Measurements from ENCODE around the gene RNF151. TPM values are rescaled to one million over a fixed set of nuclear protein-coding genes. Genes with fewer than 3 reads are reported as not detected.
A peak's percentile ranks its signal among the peaks of the same experiment; 100 is the strongest.

Gene RNF151
- total RNA-seq, 2 experiments from 2014 or later, result not detected

DNA sequence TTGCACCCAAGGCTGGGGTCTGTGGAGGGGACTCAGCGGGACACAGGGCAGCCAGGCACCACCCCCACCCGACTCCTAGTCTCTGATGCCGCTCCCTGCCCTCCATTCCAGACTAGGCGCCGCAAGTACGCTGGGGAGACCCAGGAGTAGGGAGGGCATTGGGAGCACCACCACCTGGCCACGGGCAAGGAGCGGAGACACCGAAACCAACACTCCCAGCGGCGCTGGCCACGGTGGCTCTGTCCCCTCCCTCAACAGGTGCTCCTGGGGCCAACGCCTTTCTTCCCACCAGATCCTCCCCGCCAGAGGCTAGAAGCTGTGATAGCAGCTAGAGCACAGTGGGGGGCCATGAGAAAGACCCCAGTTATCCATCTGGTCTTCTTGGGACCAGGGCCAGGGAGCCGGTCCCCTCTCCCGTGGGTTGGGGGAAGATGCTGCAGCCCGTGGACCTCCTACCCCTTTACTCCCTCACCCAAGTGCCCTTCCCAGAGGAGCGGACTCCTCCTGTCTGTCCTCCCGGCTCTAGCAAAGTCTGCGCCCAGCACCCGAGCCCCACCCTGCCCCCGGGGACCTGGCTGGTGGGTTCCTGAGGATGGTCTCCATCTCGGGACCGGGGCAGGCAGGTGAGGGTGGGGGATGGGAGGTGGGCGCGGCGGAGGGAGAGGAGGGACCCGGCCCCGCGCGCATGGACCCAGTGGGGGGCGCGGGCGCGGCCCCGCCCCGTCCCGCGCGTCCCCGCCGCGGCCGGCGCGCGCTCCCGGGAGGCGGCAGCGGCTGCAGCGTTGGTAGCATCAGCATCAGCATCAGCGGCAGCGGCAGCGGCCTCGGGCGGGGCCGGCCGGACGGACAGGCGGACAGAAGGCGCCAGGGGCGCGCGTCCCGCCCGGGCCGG, 22.8 kb downstream of the RNF151 start, which contains the start of gene SYNGR3:
TSS of gene SYNGR3 (plus strand) at position 762 of the 892 bp plus-strand sequence. CDS start 133 bp downstream, outside the sequence.
- ChIA-PET POLR2A (no interaction called here), CTCF (no interaction called here)
- no peak for DNase-seq

DNA sequence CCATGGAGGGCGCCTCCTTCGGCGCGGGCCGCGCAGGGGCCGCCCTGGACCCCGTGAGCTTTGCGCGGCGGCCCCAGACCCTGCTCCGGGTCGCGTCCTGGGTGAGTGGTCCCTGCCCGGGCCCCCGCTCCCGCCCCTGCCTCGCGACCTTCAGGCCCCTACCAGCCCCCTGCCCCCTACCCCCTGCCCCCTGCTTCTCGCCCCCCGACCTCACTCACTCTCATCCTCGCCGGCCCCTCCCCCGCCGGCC, 23.4 kb downstream of the RNF151 start:
- POLR2A ChIA-PET, result no interaction called here
- Mint-ChIP-seq H3K4me3 (no peak overlapping the region), H3K4me1 (peaks cover 23% of the 10 kb centered on the region), H3K36me3 (ENCODE audit: low read depth) (peaks cover 4% of the 10 kb centered on the region), H3K9me3 (no peaks in the 10 kb centered on the region), H3K27me3 (peaks cover 21% of the 10 kb centered on the region), H3K27ac (no peak overlapping the region)
- CTCF ChIA-PET, result interaction anchor here (1.5 kb wide), 1 partner anchor 14 kb away, joined by 3 read pairs; no protein-coding TSS in a partner anchor
- DNase-seq, result no peak

More for the DNA sequence above, 22.8 kb downstream of the RNF151 start, which contains the start of gene SYNGR3:
- Mint-ChIP-seq H3K4me1 (peaks cover 27% of the 10 kb centered on the region), H3K9me3 (no peaks in the 10 kb centered on the region), H3K4me3 (peak within 1 kb of the TSS; percentile 61), H3K36me3 (ENCODE audit: low read depth) (peaks cover 4% of the 10 kb centered on the region), H3K27me3 (peaks cover 21% of the 10 kb centered on the region), H3K27ac (no peak within 1 kb of the TSS)

DNA sequence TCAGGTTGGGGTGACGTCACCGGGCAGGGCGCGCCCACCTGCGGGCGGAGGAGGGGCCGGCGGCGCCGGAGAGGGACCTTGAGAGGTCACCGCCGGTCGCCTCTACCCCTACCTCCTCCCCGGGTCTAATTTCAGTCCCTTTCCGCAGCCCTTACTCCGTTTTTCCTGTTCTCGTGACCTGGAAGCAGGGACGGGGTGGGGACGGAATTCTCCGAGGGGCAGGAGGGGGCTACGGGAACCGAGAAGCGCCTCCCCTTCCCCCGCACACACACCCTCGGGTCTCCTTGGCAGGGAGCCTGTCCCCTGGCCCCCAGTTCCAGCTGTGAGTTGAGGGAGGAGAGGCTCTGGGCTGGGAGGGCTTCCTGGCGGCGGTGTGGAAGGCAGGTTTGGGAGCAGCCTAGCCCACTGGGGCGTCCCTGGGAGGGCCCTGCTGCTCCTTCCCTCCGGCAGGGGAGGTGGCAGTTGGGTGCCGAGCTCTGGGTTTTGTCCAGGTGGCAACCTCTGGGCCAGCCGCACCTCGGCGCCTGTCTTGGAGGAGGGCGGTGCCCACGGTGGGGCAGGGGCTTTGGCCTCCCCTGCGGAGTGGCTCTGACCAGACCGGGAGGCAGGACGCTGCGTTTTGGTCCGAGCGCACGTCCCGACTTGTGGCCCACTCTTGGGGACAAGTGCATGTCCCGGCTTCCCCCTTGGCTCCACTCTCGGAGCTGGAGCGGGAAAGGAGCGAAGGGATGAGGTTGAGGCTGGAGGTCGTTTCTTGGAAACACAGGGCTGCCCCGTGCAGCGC, 23.9 kb downstream of the RNF151 start:
- peak overlapping the region; percentile 61 for H3K4me3 Mint-ChIP-seq
- H3K36me3 Mint-ChIP-seq (ENCODE audit: low read depth), result peaks cover 4% of the 10 kb centered on the region
- DNase-seq, result no peak
- H3K27me3 Mint-ChIP-seq, result peaks cover 21% of the 10 kb centered on the region
- H3K4me1 Mint-ChIP-seq, result peaks cover 20% of the 10 kb centered on the region
- CTCF ChIA-PET, result interaction anchor here (1.5 kb wide), 1 partner anchor 13 kb away, joined by 3 read pairs; no protein-coding TSS in a partner anchor
- no peaks in the 10 kb centered on the region for H3K9me3 Mint-ChIP-seq
- POLR2A ChIA-PET, result no interaction called here
- peak overlapping the region; percentile 80 for H3K27ac Mint-ChIP-seq

DNA sequence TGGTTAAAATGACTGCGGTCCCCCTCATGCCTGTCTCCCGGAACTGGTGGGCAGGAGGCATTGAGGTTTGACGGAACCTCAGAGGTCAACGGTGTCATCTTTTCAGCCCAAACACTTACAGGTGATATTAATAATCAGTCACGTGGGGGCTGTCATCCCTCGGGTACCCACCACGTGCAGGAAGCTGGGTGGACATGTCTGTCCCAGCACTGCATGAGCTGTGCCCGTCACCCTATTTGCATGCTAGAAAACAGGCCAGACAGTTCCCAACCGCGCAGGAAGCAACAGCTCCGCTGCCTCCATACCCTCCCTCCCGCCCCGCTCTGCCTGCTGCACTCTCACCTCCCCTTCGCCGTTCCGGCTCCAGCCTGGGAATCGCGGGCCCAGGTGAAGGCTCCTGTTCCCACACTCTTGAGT, 24.5 kb downstream of the RNF151 start:
- no peaks in the 10 kb centered on the region for H3K9me3 Mint-ChIP-seq

DNA sequence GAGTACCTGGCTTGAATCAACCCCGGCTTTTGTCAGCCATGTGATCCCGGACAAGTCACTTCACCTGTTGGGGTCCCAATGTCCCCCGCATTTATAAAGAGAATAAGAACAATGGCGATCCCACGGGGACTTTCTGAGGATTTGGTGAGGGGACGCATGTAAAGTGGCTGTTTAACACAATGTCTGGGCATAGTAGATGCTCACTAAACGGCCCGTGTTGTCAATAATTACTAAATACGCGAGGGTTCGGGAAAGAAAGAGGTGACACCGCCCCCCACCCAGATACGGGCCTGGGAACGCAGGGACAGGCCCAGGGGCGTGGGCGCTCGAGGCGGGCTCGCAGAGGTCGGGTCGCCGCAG, 24.9 kb downstream of the RNF151 start:
- DNase-seq, result no peak
- Mint-ChIP-seq H3K36me3 (ENCODE audit: low read depth) (peaks cover 3% of the 10 kb centered on the region), H3K27me3 (peaks cover 21% of the 10 kb centered on the region), H3K9me3 (no peaks in the 10 kb centered on the region), H3K27ac (peak overlapping the region; percentile 80), H3K4me1 (peaks cover 23% of the 10 kb centered on the region), H3K4me3 (peak overlapping the region; percentile 61)
- ChIA-PET CTCF (interaction anchor here (0.6 to 5.0 kb wide), 3 partner anchors 12 to 149 kb away, joined by 3 to 36 read pairs (median 3); no protein-coding TSS in a partner anchor), POLR2A (interaction anchor here (0.6 to 1.4 kb wide), 2 partner anchors 149 to 164 kb away, joined by 3 read pairs; partner anchors contain the start of gene TRAF7)

More for the DNA sequence above, 24.5 kb downstream of the RNF151 start:
- peak overlapping the region; percentile 80 for H3K27ac Mint-ChIP-seq
- peaks cover 21% of the 10 kb centered on the region for H3K4me1 Mint-ChIP-seq
- H3K4me3 Mint-ChIP-seq, result peak overlapping the region; percentile 61
- peaks cover 21% of the 10 kb centered on the region for H3K27me3 Mint-ChIP-seq
- ChIA-PET POLR2A (interaction anchor here (0.6 to 1.4 kb wide), 2 partner anchors 149 to 164 kb away, joined by 3 read pairs; partner anchors contain the start of gene TRAF7), CTCF (interaction anchor here (1.5 kb wide), 1 partner anchor 13 kb away, joined by 3 read pairs; no protein-coding TSS in a partner anchor)
- peaks cover 4% of the 10 kb centered on the region for H3K36me3 Mint-ChIP-seq (ENCODE audit: low read depth)
- peak; percentile 49 for DNase-seq

DNA sequence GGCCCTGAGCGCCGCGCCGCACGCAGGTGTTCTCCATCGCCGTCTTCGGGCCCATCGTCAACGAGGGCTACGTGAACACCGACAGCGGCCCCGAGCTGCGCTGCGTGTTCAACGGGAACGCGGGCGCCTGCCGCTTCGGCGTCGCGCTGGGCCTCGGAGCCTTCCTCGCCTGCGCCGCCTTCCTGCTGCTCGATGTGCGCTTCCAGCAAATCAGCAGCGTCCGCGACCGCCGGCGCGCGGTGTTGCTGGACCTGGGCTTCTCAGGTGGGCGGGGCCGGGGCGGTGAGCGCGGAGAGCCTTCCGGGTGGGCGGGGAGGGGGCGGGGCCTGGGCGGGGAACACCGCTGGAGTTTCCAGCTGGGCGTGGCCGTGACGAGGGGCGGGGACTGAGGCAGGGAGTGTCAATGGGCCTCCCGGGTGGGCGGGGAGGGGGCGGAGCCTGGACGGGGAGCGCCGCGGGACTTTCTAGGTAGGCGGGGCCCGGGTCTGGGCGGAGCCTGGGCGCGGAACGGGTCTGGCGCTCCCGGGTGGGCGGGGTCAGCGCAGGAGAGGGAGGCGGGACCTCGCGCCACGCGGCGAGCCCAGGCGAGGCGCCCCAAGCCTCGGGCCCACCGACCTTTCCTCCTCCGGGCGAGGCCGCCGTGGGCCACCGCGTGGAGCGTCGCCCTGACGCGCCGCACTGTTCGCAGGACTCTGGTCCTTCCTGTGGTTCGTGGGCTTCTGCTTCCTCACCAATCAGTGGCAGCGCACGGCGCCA, 25.5 kb downstream of the RNF151 start:
- Mint-ChIP-seq H3K27ac (peak overlapping the region; percentile 13), H3K4me3 (peak overlapping the region; percentile 40), H3K4me1 (peaks cover 26% of the 10 kb centered on the region), H3K27me3 (peaks cover 21% of the 10 kb centered on the region), H3K9me3 (no peaks in the 10 kb centered on the region), H3K36me3 (ENCODE audit: low read depth) (no peaks in the 10 kb centered on the region)
- peak; percentile 98 for DNase-seq
- CTCF ChIA-PET, result interaction anchor here (0.6 to 5.0 kb wide), 2 partner anchors 12 to 148 kb away, joined by 3 to 36 read pairs; no protein-coding TSS in a partner anchor
- POLR2A ChIA-PET, result interaction anchor here (1.4 kb wide), 1 partner anchor 163 kb away, joined by 3 read pairs; the partner anchor contains the start of gene TRAF7

DNA sequence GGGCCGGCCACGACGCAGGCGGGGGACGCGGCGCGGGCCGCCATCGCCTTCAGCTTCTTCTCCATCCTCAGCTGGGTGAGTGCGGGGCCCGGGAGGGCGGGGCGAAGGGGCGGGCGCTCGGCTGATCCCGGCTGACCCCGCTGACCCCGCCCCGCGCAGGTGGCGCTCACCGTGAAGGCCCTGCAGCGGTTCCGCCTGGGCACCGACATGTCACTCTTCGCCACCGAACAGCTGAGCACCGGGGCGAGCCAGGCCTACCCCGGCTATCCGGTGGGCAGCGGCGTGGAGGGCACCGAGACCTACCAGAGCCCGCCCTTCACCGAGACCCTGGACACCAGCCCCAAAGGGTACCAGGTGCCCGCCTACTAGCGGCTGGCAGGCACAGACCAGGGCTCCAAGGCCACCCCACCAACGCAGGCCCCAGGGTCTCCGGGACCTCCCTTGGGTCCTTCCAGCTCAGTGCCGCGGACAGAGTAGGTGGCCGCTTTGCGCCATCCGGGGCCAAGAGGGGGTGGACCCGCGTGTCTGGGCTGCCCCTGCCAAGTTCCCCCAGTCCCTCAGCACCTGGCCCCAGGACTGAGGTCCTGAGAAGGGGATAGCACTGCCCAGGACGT, 26.2 kb downstream of the RNF151 start:
- ChIA-PET CTCF (interaction anchor here (0.9 to 5.0 kb wide), 2 partner anchors 12 to 30 kb away, joined by 3 to 36 read pairs; no protein-coding TSS in a partner anchor), POLR2A (interaction anchor here (1.4 kb wide), 1 partner anchor 163 kb away, joined by 3 read pairs; the partner anchor contains the start of gene TRAF7)
- peaks cover 26% of the 10 kb centered on the region for H3K4me1 Mint-ChIP-seq
- H3K27me3 Mint-ChIP-seq, result peaks cover 21% of the 10 kb centered on the region
- DNase-seq, result no peak
- H3K36me3 Mint-ChIP-seq (ENCODE audit: low read depth), result peaks cover 3% of the 10 kb centered on the region
- no peaks in the 10 kb centered on the region for H3K9me3 Mint-ChIP-seq
- H3K4me3 Mint-ChIP-seq, result no peak overlapping the region
- H3K27ac Mint-ChIP-seq, result no peak overlapping the region

DNA sequence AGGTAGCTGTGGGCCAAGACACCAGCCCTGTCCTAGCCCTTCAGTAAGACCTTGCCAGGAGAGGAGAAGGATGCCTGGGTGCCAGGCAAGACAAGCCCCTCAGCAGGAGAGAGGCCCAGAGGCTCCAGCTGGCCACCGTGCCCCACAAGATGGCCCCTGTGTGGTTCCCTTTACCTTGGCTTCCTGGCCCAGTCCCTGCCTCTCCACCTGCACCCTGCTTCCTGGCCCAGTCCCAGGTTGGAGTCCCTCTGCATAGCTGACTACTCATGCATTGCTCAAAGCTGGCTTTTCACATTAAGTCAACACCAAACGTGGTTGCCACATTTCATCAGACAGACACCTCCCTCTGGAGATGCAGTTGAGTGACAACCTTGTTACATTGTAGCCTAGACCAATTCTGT, 27.1 kb downstream of the RNF151 start:
- Mint-ChIP-seq H3K4me3 (no peak overlapping the region), H3K9me3 (no peaks in the 10 kb centered on the region), H3K27ac (peak overlapping the region; percentile 80), H3K27me3 (peaks cover 16% of the 10 kb centered on the region), H3K4me1 (peaks cover 24% of the 10 kb centered on the region), H3K36me3 (ENCODE audit: low read depth) (peaks cover 9% of the 10 kb centered on the region)
- no peak for DNase-seq
- ChIA-PET POLR2A (interaction anchor here (0.9 kb wide), 1 partner anchor 160 kb away, joined by 3 read pairs; no protein-coding TSS in a partner anchor), CTCF (interaction anchor here (0.9 to 5.0 kb wide), 5 partner anchors 10 to 29 kb away, joined by 3 to 36 read pairs (median 4); partner anchors contain the start of genes GFER and ZNF598)

DNA sequence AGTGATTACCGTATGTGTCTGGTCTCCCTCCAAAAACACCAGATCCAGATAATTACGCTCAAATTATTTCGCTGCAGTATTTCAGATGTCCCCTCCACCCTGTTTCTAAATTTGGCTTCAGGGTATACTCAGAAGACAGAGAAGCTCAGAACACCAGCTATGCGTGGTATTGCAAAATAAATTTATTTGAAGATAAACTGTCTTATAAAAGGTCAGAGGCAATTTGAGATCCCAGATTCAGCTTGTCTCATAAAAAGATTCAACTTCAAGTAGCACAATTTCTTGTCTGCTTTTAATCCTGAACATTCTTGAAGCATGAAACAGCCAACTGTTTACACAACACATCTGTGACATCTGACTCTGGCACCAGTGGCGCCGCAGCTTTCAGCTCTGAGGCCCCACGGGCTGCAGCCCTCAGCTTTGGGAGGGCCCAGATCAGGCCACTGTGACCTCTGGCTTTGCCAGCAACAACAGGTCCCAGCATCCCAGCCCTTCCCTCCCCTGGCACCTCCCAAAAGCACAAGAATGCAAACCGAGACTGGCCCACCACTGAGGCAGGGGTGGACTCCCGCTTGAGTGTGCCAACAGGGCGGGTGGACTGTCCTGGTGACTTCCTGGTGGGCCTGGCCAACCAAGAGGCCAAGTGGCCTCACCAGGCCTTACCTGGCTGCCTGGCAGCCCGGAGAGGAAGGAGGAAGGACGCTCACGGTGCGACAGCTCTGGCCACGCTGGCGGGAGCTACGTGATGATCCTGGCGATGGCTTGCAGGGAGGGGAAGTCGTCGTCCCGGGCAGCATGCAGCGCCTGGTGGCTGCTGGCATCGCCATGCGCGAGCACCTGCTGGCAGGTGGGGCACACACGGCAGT, 31.1 kb downstream of the RNF151 start:
- peaks cover 19% of the 10 kb centered on the region for H3K36me3 Mint-ChIP-seq (ENCODE audit: low read depth)
- no peak for DNase-seq
- no peaks in the 10 kb centered on the region for H3K27me3 Mint-ChIP-seq
- ChIA-PET CTCF (interaction anchor here (1.2 kb wide), 1 partner anchor 143 kb away, joined by 5 read pairs; no protein-coding TSS in a partner anchor), POLR2A (no interaction called here)
- H3K27ac Mint-ChIP-seq, result no peak overlapping the region
- no peaks in the 10 kb centered on the region for H3K9me3 Mint-ChIP-seq
- H3K4me3 Mint-ChIP-seq, result no peak overlapping the region
- peaks cover 13% of the 10 kb centered on the region for H3K4me1 Mint-ChIP-seq

DNA sequence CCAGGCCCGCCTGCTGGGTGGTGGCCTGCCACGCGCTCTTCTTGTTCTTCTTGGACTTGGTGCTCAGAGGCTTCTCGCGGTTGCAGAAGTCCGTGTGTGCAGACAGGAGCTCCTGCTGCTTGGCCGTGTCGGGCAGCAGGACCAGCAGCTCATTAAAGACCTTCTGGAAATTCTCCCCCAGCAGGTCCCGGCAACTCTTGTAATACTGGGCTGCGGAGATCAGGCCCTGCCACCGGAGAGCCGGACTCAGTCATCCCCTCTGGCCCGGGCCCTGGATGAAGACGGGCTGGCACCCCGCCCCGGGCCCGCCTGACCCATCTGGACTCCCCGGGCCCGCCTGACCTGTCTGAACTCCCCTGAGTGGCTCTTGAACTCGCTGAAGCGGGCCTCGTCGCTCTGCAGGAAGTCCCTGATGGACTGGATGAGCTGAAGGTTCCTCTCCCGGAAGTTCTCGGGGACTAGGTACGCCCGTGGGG, 31.7 kb downstream of the RNF151 start:
- POLR2A ChIA-PET, result no interaction called here
- no peak for DNase-seq

More for the DNA sequence above, 31.7 kb downstream of the RNF151 start:
- CTCF ChIA-PET, result interaction anchor here (1.2 kb wide), 2 partner anchors 15 to 17 kb away, joined by 3 read pairs; partner anchors contain the start of genes GFER and NOXO1
- no peak overlapping the region for H3K4me3 Mint-ChIP-seq
- H3K27ac Mint-ChIP-seq, result no peak overlapping the region
- no peaks in the 10 kb centered on the region for H3K27me3 Mint-ChIP-seq
- H3K9me3 Mint-ChIP-seq, result no peaks in the 10 kb centered on the region
- peaks cover 19% of the 10 kb centered on the region for H3K36me3 Mint-ChIP-seq (ENCODE audit: low read depth)
- H3K4me1 Mint-ChIP-seq, result peaks cover 11% of the 10 kb centered on the region

All from activated CD4-positive, alpha-beta T cell treated with anti-CD3 and anti-CD28 coated beads, Interleukin-2, amount 10 ng/mL, durations not matched to agents 7 days and 5 days (primary cell).